ENCODE data around the gene NANOS2. TPM values are rescaled to one million over a fixed set of nuclear protein-coding genes. Genes with fewer than 3 reads are reported as not detected.
A peak's percentile ranks its signal among the peaks of the same experiment; 100 is the strongest.

NANOS2 gene
- total and polyA plus RNA-seq, 8 donors = not detected

DNA sequence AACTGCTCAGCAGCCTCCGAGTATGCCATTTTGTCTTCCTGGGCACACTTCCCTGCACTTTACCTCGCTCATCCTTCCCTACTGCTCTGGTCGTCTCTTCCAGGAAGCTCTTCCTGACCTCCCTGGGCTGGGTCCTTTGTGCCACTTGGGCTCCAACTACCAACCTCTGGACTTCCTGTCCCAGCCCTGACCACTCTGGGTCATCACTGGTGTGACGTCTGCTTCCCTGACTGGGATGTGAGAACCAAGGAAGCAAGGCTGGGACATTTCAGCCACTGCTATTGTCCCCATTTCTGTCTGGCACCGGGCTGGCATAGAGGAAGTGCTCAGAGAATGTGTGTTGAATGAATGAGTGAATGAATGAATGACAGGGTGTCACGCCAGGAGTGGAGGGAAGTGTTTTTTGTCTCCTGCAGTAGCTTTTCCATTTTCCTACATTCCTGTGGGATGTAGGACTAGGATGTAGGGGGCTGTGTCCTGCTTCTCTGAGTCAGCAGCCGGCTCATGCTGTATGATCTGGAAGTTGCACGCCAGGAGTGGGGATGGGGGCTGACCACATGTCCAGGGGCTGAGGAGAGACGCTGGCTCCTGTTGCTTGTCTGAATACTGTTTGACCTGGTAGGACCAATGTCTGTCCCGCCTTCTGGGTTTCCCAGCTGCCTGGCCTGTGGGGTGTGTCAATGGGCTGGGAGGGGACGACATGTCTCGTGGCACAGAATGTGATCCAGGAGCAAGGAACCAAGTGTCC, 44.4 kb upstream of the NANOS2 start:
- ATAC-seq (no peak), DNase-seq (no peak)
- Histone ChIP-seq H3K4me1 (peaks cover 0 to 10% of the 10 kb centered on the region in 2 donors), H3K27ac (peak overlapping the region; percentile 13 to 28), H3K36me3 (no peaks in the 10 kb centered on the region), H3K9me3 (no peaks in the 10 kb centered on the region), H3K27me3 (peaks cover 0 to 57% of the 10 kb centered on the region in 2 donors), H3K4me3 (no peak overlapping the region)
- intact Hi-C loops (cut with DNase I) = no loop called here
- TF ChIP-seq, protein P1, sequence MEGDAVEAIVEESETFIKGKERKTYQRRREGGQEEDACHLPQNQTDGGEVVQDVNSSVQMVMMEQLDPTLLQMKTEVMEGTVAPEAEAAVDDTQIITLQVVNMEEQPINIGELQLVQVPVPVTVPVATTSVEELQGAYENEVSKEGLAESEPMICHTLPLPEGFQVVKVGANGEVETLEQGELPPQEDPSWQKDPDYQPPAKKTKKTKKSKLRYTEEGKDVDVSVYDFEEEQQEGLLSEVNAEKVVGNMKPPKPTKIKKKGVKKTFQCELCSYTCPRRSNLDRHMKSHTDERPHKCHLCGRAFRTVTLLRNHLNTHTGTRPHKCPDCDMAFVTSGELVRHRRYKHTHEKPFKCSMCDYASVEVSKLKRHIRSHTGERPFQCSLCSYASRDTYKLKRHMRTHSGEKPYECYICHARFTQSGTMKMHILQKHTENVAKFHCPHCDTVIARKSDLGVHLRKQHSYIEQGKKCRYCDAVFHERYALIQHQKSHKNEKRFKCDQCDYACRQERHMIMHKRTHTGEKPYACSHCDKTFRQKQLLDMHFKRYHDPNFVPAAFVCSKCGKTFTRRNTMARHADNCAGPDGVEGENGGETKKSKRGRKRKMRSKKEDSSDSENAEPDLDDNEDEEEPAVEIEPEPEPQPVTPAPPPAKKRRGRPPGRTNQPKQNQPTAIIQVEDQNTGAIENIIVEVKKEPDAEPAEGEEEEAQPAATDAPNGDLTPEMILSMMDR (IDR thresholded peaks at IDR 0.05) = no peak

DNA sequence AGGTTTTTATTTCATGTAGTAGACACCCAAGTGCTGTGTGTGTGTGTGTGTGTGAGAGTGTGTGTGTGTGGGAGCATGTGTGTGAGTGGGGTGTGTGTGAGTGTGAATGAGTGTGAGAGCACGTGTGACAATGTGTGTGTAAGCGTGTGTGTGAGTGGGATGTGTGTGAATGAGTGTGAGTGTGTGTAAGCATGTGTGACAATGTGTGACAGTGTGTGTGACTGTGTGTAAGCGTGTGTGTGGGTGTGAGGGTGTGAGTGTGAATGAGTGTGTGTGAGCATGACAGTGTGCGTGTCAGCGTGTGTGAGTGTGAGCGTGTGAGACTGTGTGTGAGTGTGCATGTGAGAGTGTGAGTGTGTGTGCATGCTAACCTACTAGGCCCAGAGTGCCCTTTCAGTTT, 43.7 kb upstream of the NANOS2 start:
- intact Hi-C loops (cut with DNase I) = no loop called here
- TF ChIP-seq, protein P1 (IDR thresholded peaks at IDR 0.05) = no peak
- ATAC-seq (no peak), DNase-seq (no peak)
- H3K4me1 ChIP-seq = peaks cover 0 to 12% of the 10 kb centered on the region in 2 donors
- no peak overlapping the region for H3K4me3 ChIP-seq
- peaks cover 0 to 63% of the 10 kb centered on the region in 2 donors for H3K27me3 ChIP-seq
- no peaks in the 10 kb centered on the region for H3K9me3 ChIP-seq
- no peaks in the 10 kb centered on the region for H3K36me3 ChIP-seq
- peak overlapping the region in 1 of 2 donors; percentile 28 for H3K27ac ChIP-seq

DNA sequence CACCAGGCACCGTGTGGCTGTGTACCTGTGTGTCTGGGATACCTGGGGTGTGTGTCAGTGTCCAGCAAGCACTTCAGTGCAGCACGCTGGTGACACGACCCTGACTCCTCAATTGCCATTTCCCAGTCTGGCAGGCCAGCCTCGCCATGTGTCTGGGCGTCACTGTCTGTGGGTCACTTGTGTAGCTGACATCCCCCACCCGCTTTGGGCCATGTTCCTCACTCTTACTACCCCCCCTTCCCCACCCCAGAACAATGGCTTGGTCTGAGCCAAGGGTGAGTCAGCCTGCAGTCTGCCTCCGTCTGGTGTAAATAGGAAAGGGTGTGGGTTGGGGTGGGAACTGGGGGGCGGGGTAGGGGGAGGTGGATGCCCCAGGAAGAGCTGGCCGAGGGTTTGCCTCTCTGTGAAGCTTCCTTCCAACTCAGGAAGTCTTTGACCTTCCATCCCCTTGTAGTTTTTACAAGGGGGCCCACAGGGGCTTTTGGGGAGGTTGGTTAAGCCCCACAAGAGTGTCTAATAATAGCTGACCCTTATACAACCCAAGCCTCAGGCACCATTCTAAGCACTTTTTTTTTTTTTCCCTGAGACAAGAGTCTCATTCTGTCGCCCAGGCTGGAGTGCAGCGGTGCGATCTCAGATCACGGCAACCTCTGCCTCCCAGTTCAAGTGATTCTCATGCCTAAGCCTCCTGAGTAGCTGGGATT, 41.5 kb upstream of the NANOS2 start:
- H3K9me3 ChIP-seq = no peaks in the 10 kb centered on the region
- peak overlapping the region; percentile 19 to 61 for H3K27ac ChIP-seq
- ATAC-seq = peak; percentile 64
- intact Hi-C loops (cut with DNase I) = no loop called here
- peaks cover 0 to 1% of the 10 kb centered on the region in 2 donors for H3K36me3 ChIP-seq
- peak in 1 of 4 donors; percentile 61 for DNase-seq
- TF ChIP-seq, protein P1 (IDR thresholded peaks at IDR 0.05) = no peak
- H3K4me1 ChIP-seq = peaks cover 0 to 18% of the 10 kb centered on the region in 2 donors
- H3K27me3 ChIP-seq = peaks cover 0 to 81% of the 10 kb centered on the region in 2 donors
- H3K4me3 ChIP-seq = no peak overlapping the region

DNA sequence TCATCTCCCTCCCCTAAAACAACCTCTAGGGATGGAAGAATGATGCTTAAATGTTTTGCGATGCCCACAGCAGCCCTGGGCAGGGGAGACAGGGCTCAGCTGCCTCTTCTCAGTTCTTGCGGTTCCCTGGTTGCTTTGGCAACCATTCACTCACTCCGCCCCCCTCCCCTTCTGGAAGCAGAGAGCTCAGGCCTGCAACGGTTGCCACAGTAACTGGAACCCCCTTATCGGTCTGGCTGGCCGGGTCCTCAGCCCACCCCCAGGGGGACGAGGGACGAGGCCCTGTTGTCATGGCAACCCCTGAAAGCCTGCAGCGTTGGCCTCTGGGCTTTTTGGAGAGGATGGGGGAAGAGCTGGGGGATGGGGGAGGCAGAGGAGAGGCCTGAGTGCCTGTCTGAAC, 39.6 kb upstream of the NANOS2 start:
- no peaks in the 10 kb centered on the region for H3K9me3 ChIP-seq
- H3K36me3 ChIP-seq = peaks cover 0 to 6% of the 10 kb centered on the region in 2 donors
- H3K27me3 ChIP-seq = peaks cover 0 to 66% of the 10 kb centered on the region in 2 donors
- intact Hi-C loops (cut with DNase I) = no loop called here
- no peak overlapping the region for H3K4me3 ChIP-seq
- TF ChIP-seq, protein P1 (IDR thresholded peaks at IDR 0.05) = no peak
- DNase-seq = no peak
- ATAC-seq = no peak
- H3K27ac ChIP-seq = peak overlapping the region in 1 of 2 donors; percentile 48
- peaks cover 0 to 14% of the 10 kb centered on the region in 2 donors for H3K4me1 ChIP-seq

DNA sequence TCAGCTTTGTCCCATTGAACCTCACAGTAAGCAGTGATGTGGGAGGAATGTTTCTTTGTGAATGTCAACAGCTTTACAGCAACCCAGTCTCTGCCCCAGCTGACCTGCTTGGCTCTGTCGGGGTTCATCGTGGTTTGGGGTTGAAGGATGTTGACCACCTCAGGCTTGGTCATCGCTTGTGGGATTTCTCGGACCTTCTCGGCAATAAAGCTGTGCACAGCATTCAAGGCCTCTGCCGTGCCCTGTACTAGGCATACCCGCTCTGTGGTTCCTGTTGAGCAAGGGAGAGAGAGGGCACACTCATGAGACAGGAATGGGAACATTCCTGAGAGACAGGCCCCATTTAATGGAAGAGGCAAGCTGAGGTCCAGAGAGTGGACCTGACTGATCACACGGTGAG, 39.1 kb upstream of the NANOS2 start:
- Histone ChIP-seq H3K27ac (peak overlapping the region in 1 of 2 donors; percentile 48), H3K27me3 (peaks cover 0 to 62% of the 10 kb centered on the region in 2 donors), H3K36me3 (peaks cover 0 to 6% of the 10 kb centered on the region in 2 donors), H3K9me3 (no peaks in the 10 kb centered on the region), H3K4me3 (no peak overlapping the region), H3K4me1 (peaks cover 0 to 14% of the 10 kb centered on the region in 2 donors)
- intact Hi-C loops (cut with DNase I) = no loop called here
- DNase-seq = no peak
- no peak for ATAC-seq
- TF ChIP-seq, protein P1 (IDR thresholded peaks at IDR 0.05) = no peak

Measured in left lung (tissue), 10 donors.